ENCODE measurements around the gene NHP2.

DNA sequence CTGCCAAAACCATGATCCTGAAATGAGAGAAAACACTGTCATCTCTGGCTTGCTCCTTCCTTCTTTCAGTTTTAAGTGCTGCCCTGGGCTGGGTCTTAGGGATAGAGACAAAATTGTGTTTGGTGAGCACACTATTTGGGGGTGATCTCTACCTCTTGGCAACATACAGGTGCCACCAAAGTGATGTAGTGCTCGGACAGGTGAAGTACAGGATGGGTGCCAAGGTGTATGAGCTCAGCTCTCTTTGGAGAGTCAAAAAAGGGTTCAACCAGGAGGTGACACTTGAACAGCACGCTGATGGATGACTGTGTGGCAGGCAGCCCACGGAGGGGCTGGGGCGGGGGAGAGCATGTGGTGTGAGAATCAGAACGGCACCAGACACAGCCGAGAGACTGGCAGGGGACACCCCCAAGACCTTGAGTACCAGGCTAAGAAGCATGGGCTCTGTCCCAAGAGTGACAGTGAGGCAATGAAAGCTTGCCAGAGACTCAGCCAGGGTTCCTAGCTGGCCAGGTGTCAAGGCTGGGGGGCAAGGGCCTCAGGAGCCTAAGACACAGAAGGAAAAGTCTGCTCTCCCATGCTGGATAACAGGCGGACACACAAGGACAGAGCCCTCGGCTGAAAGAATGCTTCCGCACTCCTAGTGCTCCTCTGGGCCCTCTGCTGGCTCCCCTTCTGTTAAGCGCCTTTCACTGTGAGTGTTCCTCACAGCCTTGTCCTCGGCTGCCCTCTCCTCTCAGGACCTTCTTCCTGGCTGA is 2.5 kb downstream of the NHP2 start:
- TF ChIP-seq, protein P1, sequence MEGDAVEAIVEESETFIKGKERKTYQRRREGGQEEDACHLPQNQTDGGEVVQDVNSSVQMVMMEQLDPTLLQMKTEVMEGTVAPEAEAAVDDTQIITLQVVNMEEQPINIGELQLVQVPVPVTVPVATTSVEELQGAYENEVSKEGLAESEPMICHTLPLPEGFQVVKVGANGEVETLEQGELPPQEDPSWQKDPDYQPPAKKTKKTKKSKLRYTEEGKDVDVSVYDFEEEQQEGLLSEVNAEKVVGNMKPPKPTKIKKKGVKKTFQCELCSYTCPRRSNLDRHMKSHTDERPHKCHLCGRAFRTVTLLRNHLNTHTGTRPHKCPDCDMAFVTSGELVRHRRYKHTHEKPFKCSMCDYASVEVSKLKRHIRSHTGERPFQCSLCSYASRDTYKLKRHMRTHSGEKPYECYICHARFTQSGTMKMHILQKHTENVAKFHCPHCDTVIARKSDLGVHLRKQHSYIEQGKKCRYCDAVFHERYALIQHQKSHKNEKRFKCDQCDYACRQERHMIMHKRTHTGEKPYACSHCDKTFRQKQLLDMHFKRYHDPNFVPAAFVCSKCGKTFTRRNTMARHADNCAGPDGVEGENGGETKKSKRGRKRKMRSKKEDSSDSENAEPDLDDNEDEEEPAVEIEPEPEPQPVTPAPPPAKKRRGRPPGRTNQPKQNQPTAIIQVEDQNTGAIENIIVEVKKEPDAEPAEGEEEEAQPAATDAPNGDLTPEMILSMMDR (IDR thresholded peaks at IDR 0.05; ENCODE audit: low read depth, low read length): no peak
- TF ChIP-seq EZH2phosphoT487 (IDR thresholded peaks at IDR 0.05; ENCODE audit: low read depth): no peak
